Measurements from ENCODE around the gene ZKSCAN8.
"Not testable (repeated sequence)": the region's sequence is repeated elsewhere in the genome, so short reads cannot be mapped to it uniquely, and the experiment has no call there.

Gene ZKSCAN8

DNA sequence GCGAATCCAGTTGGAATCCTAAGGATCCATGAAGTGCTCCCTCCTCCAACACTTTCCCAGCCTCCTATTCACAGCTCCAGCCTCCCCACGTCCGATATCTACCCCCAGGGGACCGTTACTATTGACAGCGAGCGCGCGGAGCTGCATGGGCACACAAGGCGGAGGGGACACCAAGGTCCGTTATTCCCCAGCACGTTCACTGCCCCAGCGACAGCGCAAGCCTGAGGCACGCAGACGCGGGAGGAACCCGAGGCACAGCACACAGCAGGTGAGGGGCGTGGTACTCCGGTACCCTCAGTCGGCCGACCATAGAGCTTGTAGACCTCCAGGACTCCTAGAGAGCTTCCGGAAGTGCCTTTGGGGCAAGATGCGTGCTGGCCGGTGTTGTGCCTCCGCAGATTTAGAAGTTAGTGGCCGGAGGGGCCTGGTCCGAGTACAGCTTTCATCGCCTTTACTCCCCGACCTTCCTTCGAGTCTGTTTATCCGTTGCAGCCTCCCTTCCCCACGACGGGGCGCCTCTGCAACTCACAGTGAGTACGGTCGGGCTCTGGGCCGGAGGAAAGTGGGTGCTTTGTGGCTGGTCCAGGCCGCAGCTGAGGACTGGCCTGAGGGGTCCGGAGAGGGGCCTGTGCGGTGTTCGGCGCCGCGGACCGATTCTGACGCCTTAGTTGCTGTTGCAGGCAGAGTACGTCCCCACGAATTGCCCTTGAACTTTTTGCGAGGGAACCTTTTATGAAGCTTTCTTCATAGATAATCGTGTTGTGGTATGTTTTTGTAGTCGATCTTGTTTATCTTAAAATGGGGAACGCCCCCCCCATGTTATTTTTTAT is at the start of gene ZKSCAN8:
Gene ZKSCAN8 (plus strand): TSS at position 384 of the 830 bp plus-strand sequence. CDS start 6,525 bp downstream, outside the sequence.
- DNase-seq = peak; percentile 85

DNA sequence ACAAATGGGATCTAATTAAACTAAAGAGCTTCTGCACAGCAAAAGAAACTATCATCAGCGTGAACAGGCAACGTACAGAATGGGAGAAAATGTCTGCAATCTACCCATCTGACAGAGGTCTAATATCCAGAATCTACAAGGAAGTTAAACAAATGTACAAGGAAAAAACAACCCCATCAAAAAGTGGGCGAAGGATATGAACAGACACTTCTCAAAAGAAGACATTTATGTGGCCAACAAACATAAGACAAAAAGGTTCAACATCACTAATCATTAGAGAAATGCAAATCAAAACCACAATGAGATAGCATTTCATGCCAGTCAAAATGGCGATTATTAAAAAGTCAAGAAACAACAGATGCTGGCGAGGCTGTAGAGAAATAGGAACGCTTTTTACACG is 39.5 kb upstream of the ZKSCAN8 start:
- DNase-seq = not testable (repeated sequence)

DNA sequence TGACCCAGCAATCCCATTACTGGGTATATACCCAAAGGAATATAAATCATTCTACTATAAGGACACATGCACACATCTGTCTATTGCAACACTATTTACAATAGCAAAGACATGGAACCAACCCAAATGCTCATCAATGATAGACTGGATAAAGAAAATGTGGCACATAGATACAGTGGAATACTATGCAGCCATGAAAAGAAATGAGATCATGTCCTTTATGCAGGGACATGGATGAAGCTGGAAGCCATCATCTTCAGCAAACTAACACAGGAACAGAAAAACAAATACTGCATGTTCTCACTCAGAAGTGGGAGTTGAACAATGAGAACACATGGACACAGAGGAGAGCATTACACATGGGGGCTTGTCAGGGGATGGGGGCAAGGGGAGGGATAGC is 39.0 kb upstream of the ZKSCAN8 start:
- not testable (repeated sequence) for DNase-seq

DNA sequence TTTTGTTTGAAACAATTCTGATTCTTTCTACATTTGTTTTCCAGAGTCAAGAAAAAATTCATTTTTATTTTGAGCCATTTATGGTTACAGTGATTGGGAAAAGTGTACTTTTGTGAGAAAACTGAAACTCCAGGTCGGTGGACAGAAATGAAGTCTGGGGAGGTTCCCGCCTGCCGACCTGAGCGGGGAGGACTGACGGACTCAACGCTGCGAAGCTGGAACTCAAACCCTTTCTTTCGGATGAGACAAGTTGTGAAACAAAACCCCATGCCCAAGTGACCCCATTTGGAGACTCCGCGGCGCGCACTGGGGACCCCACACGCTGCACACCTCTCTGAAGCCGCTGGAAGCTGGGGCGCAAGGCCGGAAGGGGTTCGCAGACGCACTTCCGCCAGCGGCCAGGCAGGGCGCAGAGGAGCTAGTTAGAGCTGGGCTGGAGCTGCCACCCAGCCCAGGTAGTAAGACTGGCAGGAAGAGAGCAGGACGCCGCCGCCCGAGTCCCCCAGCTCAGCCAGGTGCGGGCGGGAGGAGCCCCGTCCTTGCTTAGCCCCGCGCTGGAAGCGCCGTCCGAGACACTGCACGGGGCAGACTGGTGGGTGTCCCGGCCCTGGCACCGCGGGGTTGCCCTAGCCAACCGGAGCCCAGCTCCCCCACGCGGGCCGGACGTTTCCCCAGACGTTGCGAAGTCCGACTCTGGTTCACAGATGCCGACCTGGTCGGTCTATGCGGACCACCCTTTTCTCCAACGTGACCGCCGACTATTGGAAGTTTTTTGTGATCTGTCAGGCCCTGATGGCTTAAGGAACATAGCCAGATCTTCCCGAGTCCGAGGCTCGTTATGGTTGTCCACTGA is 37.1 kb upstream of the ZKSCAN8 start:
- peak; percentile 65 for DNase-seq

- no peak for DNase-seq
Measured at GRCh38 chr6:28105245-28105639, 36.4 kb upstream of the ZKSCAN8 start.

GRCh38 chr6:28107506-28107905 is 34.2 kb upstream of the ZKSCAN8 start:
- DNase-seq = no peak

DNA sequence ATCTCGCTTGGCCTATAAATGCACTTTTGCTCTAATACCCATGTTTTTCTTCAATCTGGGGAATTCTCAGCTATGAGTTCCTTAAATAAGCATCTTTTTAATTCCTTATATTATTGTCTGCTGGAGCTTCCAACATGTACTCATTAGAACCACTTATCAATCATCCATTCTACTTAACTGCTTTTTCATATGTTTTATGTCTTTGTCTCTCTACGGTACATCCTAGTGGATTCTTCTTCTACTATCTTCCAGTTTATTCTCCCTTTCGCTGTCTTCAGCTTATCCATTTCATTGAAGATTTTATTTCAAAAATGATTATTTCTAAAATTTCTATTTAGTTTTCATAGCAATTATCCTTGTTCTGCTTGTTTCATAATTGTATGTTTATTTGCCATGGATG is 29.7 kb upstream of the ZKSCAN8 start:
- no peak for DNase-seq

DNA sequence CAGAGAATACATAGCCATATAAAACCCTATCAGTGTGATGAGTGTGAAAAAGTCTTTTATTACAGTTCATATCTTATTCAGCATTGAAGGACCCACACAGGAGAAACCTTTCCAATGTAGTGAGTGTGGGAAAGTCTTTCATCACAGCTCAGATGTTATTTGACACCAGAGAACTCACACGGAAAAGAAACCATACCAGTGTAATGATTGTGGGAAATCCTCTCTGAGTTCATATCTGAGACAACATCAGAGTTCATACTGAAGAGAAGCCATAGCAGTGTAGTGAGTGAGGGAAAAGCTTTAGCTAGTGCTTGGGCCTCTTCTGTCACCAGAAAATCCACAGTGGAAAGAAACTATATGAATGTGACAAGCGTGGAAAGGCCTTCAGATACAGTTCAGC is 25.9 kb upstream of the ZKSCAN8 start:
- no peak for DNase-seq

- DNase-seq = no peak
Measured at GRCh38 chr6:28117386-28118050, 24.2 kb upstream of the ZKSCAN8 start.

DNA sequence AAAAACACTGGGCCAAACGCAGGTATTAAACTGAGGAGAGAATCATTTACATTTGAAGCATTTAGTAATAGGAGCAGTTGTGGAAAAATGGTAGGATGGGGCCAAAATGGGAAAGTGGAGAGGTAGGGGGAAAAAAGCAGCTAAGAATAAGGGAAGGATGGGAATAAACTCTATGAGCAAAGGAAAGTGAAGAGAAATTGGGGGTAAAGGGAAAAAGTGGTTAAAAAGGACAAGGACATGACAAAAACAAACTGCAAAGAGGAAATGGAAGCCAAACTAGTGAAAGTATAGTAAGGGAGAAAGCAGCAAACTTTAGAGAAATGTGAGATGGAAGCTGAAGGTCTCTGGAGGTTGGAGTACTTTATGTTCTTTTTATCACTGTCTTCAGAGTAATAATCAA is 23.5 kb upstream of the ZKSCAN8 start:
- no peak for DNase-seq

GRCh38 chr6:28121876-28122275 is 19.8 kb upstream of the ZKSCAN8 start:
- DNase-seq = no peak

GRCh38 chr6:28122283-28122682 is 19.4 kb upstream of the ZKSCAN8 start:
- DNase-seq = not testable (repeated sequence)

- DNase-seq = peak; percentile 80
Measured at GRCh38 chr6:28124350-28124970, 17.2 kb upstream of the ZKSCAN8 start, which contains the start of gene ZSCAN16. Gene ZSCAN16 (plus strand): TSS chr6:28124609. CDS start chr6:28125444, 835 bp downstream.

GRCh38 chr6:28124971-28125353 is 16.7 kb upstream of the ZKSCAN8 start:
- no peak for DNase-seq

- DNase-seq = no peak
Measured at GRCh38 chr6:28125401-28125800, 16.3 kb upstream of the ZKSCAN8 start.

- DNase-seq = peak; percentile 8
Measured at GRCh38 chr6:28134015-28134414, 7.7 kb upstream of the ZKSCAN8 start.

DNA sequence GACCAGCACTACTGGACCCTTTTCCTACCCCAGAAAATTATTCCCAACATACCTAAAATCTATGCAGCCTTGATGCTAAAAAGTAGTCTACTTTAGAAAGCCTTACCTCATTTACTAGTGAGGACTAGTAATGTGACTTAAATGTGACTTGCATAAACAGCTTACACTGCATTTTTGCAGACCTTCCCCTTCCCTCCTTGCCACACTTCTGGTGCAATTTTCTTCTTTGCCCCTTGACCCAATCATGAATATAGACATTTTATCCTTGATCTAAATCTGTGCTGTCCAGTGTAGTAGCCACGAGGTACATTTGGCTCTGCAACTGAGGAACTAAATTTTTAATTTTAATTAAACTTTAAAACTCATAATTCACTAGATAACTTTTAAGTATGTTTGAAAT is 7.0 kb upstream of the ZKSCAN8 start:
- DNase-seq = no peak

- no peak for DNase-seq
Measured at GRCh38 chr6:28135393-28135792, 6.3 kb upstream of the ZKSCAN8 start.

GRCh38 chr6:28136585-28137504 is 4.8 kb upstream of the ZKSCAN8 start:
- peak; percentile 85 for DNase-seq

- DNase-seq = no peak
Measured at GRCh38 chr6:28137505-28137981, 4.1 kb upstream of the ZKSCAN8 start.

- DNase-seq = no peak
Measured at GRCh38 chr6:28139860-28140543, 1.7 kb upstream of the ZKSCAN8 start.

All from NCI-H1436 (cell line).